ENCODE results near the gene LITAFD.

The LITAFD gene

DNA sequence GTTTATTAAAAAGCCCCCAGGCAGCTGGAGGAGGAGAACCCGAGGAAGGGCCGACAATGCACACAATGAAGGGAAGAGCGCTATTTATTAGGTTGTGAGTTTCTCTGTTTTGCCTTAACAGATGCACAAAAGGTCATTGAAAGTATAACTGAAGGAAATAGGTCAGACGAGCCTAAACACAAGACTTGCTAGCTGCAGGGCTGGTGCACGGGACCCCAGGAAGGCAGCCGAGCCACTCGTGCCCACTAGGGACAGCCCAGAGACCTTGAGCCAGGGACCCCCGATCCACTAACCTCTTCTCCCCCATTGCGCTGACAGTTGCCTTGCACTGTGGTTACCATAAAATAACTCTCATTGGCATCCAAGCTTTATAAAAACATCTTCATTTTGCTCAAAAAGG is 11.3 kb downstream of the LITAFD start:
- H3K27ac Mint-ChIP-seq, result peak overlapping the region; percentile 73
- H3K36me3 Mint-ChIP-seq, result peaks cover 94% of the 10 kb centered on the region
- peaks cover 20% of the 10 kb centered on the region for H3K4me1 Mint-ChIP-seq

DNA sequence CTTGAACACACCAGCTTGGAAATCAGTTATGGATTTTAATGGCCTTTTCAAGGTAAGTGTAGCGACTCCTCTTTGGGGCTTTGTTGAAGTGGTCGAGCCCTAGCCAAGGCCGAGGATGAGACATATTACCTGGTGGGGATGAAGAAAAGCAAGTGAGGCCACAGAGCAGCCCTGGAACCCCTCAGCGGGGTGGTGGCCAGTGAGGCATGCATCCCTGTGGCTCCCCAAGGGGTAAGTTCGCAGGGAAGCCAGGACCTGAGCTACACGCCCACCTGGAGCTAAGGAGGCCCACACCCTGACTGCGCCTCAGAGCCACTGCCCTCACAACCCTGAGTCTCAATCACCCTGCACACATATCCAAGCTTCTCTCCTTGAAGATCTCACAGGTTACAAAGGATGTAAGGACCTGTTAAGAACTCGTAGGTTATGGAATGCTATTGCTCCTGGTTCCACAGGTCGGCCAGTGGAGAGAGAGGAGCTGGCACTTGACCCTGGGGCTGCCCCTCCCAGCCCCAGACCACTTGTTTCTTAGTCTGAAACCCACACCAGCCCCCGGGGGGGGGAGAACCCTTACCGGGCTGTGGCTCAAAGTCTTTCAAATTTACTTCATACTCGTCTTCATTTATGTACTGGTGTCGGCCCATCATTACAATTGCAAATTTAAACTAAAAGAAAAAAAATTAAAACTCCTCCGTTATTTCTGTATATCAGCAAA is 12.0 kb downstream of the LITAFD start:
- peaks cover 20% of the 10 kb centered on the region for H3K4me1 Mint-ChIP-seq
- DNase-seq (ENCODE audit: low spot score in 2 of 2) (no peak), ATAC-seq (no peak)
- peaks cover 98% of the 10 kb centered on the region for H3K36me3 Mint-ChIP-seq
- H3K27ac Mint-ChIP-seq, result peak overlapping the region; percentile 73
- no peaks in the 10 kb centered on the region for H3K9me3 Mint-ChIP-seq
- H3K4me3 Mint-ChIP-seq, result no peak overlapping the region

More for the DNA sequence above, 11.3 kb downstream of the LITAFD start:
- DNase-seq (ENCODE audit: low spot score in 2 of 2), result no peak
- ATAC-seq, result no peak
- H3K9me3 Mint-ChIP-seq, result no peaks in the 10 kb centered on the region
- H3K4me3 Mint-ChIP-seq, result no peak overlapping the region

DNA sequence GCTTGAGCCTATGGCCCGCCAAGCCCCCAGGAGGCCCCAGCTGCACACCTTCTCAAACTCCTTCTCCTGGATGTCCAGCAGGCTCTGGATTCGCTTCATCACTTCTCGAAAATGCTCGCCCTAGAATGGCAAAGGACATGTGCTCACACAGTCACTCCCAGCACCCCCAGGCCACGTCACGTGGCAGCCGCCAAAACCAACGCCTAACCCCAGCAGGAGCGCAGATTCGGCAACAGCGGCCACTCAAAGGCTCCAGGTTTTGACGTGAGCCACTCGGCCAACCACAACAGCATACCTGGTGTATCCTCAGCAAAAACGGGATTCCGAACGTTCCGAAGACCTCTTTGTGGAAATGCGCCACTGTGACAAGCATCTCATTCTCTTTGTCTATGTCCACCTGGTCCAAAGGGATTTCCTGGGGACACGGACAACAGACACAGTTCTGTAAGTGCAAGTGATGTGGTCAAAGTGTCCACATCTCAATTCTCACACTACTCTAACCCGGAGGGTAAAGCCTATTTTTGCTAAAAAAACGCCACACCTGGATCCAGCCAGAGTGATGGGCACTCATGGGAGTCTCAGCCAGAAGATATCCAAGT is 12.7 kb downstream of the LITAFD start:
- no peak overlapping the region for H3K4me3 Mint-ChIP-seq
- H3K4me1 Mint-ChIP-seq, result peaks cover 20% of the 10 kb centered on the region
- ATAC-seq (no peak), DNase-seq (ENCODE audit: low spot score in 2 of 2) (no peak)
- H3K9me3 Mint-ChIP-seq, result no peaks in the 10 kb centered on the region
- peaks cover 100% of the 10 kb centered on the region for H3K36me3 Mint-ChIP-seq
- no peak overlapping the region for H3K27ac Mint-ChIP-seq

DNA sequence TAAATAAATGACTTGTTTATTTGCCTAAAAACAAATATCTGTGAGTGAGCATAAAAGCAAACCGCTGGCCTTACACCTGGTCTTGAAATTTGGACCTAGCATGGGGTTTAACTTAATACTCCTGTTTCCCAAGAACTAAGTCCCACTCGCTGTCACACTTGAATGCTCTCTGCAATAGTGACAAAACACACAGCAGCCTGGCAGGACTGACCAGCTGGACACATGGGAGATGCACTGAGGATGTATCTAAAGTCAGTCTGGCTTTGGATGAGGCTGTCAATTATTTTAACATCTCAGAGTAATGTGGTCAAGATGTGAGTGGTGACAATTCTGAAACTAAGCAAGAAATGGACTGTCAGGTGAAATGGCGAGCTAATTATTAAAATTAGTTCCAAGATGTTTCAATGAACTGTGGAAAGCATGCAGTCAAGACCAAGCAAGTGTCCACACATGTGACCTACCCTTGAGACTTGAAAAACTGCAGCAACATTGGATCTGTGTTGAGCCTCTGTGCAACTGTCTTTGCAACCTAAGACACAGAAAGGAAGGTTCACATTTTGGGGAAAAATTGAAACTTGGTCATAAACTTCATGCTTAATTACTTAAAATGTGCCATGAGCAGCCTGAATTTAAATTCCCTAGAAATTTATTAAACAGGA is 16.6 kb downstream of the LITAFD start:
- no peak for DNase-seq (ENCODE audit: low spot score in 2 of 2)
- Mint-ChIP-seq H3K4me1 (peaks cover 4% of the 10 kb centered on the region), H3K4me3 (no peak overlapping the region), H3K36me3 (peaks cover 100% of the 10 kb centered on the region), H3K27ac (no peak overlapping the region), H3K9me3 (no peaks in the 10 kb centered on the region)
- ATAC-seq, result no peak

DNA sequence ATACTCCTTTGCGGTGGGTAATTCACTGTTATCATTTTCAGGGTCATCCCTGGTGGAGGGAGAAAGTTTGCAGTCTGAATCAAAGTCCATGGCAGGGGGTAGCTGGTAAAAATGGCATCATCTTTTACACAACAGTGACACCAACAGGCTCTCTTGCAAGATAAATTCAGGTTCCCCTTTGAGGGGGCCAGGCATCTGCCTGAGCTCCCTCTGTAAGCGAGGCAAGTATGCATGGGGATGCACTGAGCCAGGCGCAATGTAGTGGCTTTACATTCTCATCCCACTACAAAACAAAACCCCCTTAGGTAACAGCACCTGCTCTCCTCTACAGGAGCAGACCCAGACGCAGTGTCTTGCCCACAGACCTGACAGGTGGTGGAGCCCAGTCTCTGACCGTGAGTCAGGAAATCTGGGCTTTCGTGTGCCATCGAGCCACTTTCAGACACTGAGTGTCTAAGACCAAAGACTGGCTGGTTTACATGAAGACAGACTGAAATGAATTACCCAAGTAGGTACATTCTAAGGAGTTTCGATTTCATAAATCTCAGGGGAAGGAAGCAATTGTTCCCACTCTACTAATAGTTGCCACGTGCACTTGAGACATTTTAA is 17.7 kb downstream of the LITAFD start:
- H3K4me3 Mint-ChIP-seq, result no peak overlapping the region
- H3K36me3 Mint-ChIP-seq, result peaks cover 100% of the 10 kb centered on the region
- ATAC-seq (no peak), DNase-seq (ENCODE audit: low spot score in 2 of 2) (no peak)
- H3K4me1 Mint-ChIP-seq, result peaks cover under 1% of the 10 kb centered on the region
- peak overlapping the region; percentile 32 for H3K27ac Mint-ChIP-seq
- H3K9me3 Mint-ChIP-seq, result no peaks in the 10 kb centered on the region

DNA sequence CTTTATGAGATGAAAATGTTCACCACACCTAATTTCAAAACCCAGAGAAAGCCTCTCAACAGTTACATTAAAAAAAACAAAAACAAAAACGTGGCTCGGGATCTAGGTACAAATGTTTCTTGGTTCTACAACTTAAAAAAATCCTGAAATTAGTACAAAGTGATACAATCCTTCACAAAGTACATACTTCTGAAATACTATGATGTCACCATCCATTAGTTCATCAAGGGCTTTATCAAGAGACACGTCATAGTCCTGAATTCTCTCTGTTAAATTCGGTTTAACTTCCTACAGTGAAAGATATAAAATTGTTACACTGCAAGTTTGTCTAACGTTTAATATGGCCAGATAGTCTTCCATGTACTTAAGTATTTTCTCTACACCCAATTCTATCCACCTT is 18.2 kb downstream of the LITAFD start:
- H3K27ac Mint-ChIP-seq, result peak overlapping the region; percentile 32
- H3K36me3 Mint-ChIP-seq, result peaks cover 100% of the 10 kb centered on the region
- no peaks in the 10 kb centered on the region for H3K9me3 Mint-ChIP-seq
- no peak overlapping the region for H3K4me3 Mint-ChIP-seq
- no peak for DNase-seq (ENCODE audit: low spot score in 2 of 2)
- ATAC-seq, result no peak
- H3K4me1 Mint-ChIP-seq, result no peaks in the 10 kb centered on the region

DNA sequence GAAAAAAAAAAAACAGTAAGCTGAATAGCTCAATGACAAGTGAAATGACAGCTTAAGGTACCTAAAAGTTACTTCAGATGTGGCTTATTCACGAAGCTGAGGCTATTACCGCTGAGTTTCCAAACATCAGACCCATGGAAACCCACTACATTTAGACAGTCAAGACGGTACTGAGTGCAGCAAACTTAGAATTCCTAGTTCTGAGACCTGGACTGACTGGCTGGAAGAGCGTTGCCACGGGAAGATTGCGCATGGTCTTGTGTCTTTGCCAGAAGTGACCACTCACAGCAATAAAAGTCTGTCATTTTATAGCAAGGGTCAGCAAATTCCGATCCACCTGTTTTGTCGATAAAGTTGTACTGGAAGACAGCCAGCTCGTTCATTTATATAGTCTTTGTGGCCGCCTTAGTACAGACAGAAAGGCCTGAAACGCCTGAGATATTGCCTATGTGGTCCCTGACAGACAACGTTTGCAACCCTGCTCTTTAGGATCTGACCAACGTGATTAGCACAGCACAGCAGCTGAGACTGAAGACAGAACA is 19.2 kb downstream of the LITAFD start:
- Mint-ChIP-seq H3K27ac (no peak overlapping the region), H3K4me3 (no peak overlapping the region), H3K4me1 (no peaks in the 10 kb centered on the region), H3K36me3 (peaks cover 100% of the 10 kb centered on the region), H3K9me3 (no peaks in the 10 kb centered on the region)
- ATAC-seq (no peak), DNase-seq (ENCODE audit: low spot score in 2 of 2) (no peak)

DNA sequence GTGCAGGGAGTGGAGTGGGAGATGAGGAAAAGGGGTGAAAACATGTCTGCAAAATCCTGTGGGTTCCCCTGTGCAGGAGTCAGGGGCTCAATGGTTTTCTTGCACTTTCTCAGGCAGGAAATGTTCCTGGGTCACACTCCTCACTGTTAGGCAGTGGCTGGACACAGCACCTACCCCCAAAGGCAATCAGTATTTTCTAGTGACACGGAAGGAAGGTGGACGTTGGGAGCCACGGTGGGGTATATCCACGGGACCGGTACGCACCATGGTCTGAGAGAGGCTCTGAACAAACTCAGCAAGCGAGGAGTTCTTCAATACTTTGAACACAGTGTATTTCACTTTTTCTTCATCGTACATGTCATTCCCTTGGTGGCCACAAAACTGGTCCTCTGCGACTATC is 20.9 kb downstream of the LITAFD start:
- Mint-ChIP-seq H3K36me3 (peaks cover 100% of the 10 kb centered on the region), H3K4me3 (no peak overlapping the region), H3K9me3 (no peaks in the 10 kb centered on the region), H3K4me1 (no peaks in the 10 kb centered on the region), H3K27ac (no peak overlapping the region)
- ATAC-seq (no peak), DNase-seq (ENCODE audit: low spot score in 2 of 2) (no peak)

DNA sequence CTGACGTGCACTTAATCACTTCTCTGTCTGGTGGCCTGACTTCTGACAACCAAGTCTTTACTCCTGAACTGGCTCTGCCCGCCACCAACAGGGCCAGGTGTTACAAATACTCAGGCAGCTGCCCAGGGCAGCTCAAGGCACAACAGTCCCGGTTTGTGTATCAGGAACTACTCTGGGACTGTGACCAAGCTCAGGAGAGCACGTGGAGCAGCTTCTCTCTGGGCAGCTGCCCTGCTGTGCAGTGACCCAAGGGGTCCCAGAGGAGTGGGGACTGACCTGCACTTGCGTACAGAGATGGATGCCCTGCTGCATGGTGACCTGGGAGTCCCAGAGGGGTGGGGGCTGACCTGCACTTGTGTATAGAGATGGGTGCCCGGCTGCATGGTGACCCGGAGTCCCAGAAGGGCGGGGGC is 21.9 kb downstream of the LITAFD start:
- peak overlapping the region; percentile 68 for H3K27ac Mint-ChIP-seq
- H3K4me1 Mint-ChIP-seq, result peaks cover 2% of the 10 kb centered on the region
- H3K4me3 Mint-ChIP-seq, result no peak overlapping the region
- peaks cover 100% of the 10 kb centered on the region for H3K36me3 Mint-ChIP-seq
- DNase-seq (ENCODE audit: low spot score in 2 of 2), result no peak
- H3K9me3 Mint-ChIP-seq, result no peaks in the 10 kb centered on the region
- no peak for ATAC-seq

DNA sequence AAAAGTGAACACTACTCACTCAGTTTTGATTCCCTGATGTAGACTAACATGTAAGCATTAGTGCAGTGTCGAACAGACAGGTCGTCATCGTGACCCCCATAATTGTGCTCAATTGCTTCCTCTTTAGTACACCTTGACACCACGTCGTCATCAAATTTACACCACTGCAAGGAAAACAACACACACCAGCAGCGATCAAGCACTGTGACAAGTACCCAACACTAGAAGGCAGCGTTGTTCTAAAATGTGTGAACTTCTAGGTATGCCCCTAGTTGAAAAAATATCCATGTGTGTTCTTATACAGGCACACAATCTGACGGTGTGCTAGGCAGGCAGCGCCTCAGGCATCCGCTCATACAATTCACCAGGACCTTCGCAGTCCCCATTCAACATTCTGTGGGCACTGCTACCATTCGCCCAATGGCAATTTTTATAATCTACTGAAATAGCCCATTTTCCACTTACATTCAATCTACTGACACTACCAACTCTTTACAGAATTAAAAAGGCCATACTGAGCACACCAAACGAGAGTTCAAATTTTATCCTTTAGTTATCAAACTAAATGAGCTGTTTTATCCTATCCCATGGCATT is 23.1 kb downstream of the LITAFD start:
- Mint-ChIP-seq H3K9me3 (no peaks in the 10 kb centered on the region), H3K27ac (no peak overlapping the region), H3K36me3 (peaks cover 100% of the 10 kb centered on the region), H3K4me3 (no peak overlapping the region), H3K4me1 (peaks cover 7% of the 10 kb centered on the region)
- DNase-seq (ENCODE audit: low spot score in 2 of 2), result no peak
- ATAC-seq, result peak; percentile 60

DNA sequence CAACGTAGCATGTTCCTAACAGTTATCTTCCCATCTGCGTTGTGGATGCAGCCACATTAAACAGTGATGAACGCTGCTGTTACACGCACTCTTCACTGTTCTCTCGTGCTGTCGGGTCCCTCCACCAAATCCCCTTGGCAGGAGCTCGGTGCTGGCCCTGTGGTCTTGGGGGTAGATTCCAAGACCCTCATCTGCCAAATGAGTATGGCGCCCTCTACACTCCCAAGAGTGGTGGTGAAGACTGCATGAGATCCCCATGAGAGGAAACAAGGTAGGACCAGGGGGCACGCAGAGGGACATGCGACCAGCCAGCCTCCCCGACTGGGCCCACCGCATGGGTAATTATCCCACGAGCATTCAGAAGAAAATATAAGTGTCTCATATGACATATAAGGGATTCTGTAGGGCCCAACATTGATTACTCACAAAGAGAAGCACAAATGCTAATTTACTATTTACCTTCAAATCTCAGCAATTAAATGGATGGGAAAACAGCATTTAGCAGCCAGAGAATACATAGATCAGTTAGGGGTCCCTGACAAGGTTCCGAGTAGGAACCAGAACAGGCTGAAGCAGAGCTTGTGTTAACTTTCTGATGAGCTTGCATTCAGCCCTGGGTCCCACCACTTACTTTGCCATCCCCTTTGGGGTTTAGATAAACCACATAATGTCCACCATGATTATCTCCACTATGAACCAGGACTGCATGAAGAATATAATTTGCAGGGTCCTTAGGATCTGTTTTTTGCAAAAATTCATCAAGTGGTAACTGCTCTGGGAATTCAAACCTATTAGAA is 23.8 kb downstream of the LITAFD start:
- no peak for DNase-seq (ENCODE audit: low spot score in 2 of 2)
- Mint-ChIP-seq H3K36me3 (peaks cover 100% of the 10 kb centered on the region), H3K27ac (no peak overlapping the region), H3K4me3 (no peak overlapping the region), H3K9me3 (no peaks in the 10 kb centered on the region), H3K4me1 (peaks cover 9% of the 10 kb centered on the region)
- no peak for ATAC-seq

DNA sequence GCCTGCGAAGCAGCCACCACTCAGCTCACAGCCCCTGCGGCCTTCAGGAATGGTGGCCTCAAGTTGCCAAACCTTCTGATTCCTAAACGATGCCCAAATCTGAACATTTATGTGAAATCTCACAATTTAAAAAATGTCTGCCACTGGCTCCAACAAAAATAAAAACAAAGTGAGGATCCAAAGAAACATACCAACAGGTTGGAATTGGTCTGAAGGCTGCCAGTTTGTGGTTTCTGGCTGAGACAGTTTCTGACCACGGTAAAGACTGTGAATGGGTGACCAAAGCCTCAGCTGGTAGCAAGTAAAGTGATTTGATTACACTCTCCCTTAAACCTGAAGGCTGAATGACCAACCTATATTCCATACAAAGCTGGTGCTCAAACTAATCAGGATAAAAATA is 24.9 kb downstream of the LITAFD start:
- Mint-ChIP-seq H3K27ac (peak overlapping the region; percentile 63), H3K36me3 (peaks cover 100% of the 10 kb centered on the region), H3K4me3 (no peak overlapping the region), H3K9me3 (no peaks in the 10 kb centered on the region), H3K4me1 (peaks cover 16% of the 10 kb centered on the region)
- ATAC-seq (no peak), DNase-seq (ENCODE audit: low spot score in 2 of 2) (no peak)

DNA sequence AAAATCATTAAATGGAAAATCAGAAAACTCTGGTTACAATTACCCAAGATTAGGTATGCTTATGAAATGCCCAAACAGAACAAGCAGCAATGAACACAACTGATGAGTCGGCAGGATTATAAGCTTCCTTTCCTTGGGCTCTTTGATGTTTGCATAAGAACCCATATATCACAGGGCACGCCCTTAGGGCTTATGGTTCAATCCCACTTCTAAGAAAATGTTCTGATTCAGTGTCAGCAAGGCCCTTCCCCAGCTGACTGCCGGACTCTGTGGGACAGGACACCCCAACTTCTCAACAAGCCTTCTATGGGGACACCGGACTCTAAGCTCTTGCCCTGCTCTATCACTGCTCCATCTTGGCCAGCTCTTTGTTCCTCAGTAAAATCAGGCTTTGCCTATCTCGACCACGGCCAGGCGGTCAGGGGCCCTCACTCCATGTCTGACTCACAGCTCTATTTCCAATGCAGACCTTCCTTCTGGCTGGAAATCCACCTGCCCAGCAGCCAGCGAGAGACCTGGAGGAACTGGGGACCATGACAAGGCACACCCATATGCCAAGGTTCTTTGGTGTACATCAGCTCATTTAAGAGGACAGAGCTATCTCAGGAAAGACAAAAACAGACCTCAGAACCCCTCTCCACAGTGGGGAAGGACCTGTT is 26.8 kb downstream of the LITAFD start:
- peak overlapping the region; percentile 29 for H3K27ac Mint-ChIP-seq
- H3K4me1 Mint-ChIP-seq, result peaks cover 22% of the 10 kb centered on the region

DNA sequence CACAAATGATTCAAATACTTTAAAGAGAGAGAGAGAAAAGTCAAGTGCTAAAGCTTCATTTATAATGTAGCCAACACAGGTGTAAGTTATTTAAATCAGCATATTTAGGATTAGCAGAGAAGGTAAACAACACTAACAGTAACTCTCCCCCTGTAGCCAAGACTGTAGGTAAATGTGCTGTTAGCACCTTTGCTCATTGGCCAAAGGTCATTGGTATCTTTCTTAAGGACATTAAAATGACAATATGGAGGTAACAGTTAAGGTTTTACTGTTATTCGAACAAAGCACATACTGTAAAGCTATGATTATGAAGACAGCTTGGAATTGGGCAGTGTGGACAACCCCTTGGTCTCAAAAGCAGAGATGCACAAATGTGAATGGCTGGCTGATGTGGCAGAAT is 28.7 kb downstream of the LITAFD start:
- H3K9me3 Mint-ChIP-seq, result no peaks in the 10 kb centered on the region
- peaks cover 22% of the 10 kb centered on the region for H3K4me1 Mint-ChIP-seq
- no peak for DNase-seq (ENCODE audit: low spot score in 2 of 2)
- peak overlapping the region; percentile 91 for H3K27ac Mint-ChIP-seq
- peaks cover 100% of the 10 kb centered on the region for H3K36me3 Mint-ChIP-seq
- no peak for ATAC-seq
- H3K4me3 Mint-ChIP-seq, result no peak overlapping the region

More for the DNA sequence above, 26.8 kb downstream of the LITAFD start:
- Mint-ChIP-seq H3K4me3 (no peak overlapping the region), H3K9me3 (no peaks in the 10 kb centered on the region), H3K36me3 (peaks cover 100% of the 10 kb centered on the region)
- no peak for DNase-seq (ENCODE audit: low spot score in 2 of 2)
- ATAC-seq, result no peak
